Measurements from ENCODE around the gene INPP5A. TPM values are rescaled to one million over a fixed set of nuclear protein-coding genes. Genes with fewer than 3 reads are reported as not detected.
"Not testable (repeated sequence)": the region's sequence is repeated elsewhere in the genome, so short reads cannot be mapped to it uniquely, and the experiment has no call there.

The INPP5A gene
- total and polyA plus RNA-seq, 7 donors, result 17.6 to 132 (median 100) TPM

- Histone ChIP-seq H3K4me1 (peaks cover 0 to 78% (median 64%) of the 10 kb centered on the region in 4 donors), H3K27ac (peak overlapping the region in 1 of 4 donors; percentile 84), H3K36me3 (no peaks in the 10 kb centered on the region), H3K27me3 (no peaks in the 10 kb centered on the region), H3K4me3 (no peak overlapping the region), H3K9me3 (peaks cover 0 to 3% (median 0%) of the 10 kb centered on the region in 4 donors)
- no peak for DNase-seq
- intact Hi-C loops (cut with DNase I), result no loop called here
- TF ChIP-seq EP300 (IDR thresholded peaks at IDR 0.05) (no peak), POLR2AphosphoS5 (IDR thresholded peaks at IDR 0.05) (no peak)
- WGBS, 2 donors, result 93 to 96% methylated on average over 21 of the region's 21 CpGs
These were observed 59.2 kb downstream of the INPP5A start for GRCh38 chr10:132596742-132597279.

- WGBS, 2 donors, result 93 to 97% methylated on average over 21 of the region's 21 CpGs
- TF ChIP-seq CTCF (IDR thresholded peaks at IDR 0.05) (no peak), EP300 (IDR thresholded peaks at IDR 0.05) (no peak), POLR2AphosphoS5 (IDR thresholded peaks at IDR 0.05) (no peak), POLR2A (IDR thresholded peaks at IDR 0.05) (no peak)
- intact Hi-C loops (cut with DNase I), result no loop called here
- no peak for DNase-seq
- peaks cover 0 to 80% (median 57%) of the 10 kb centered on the region in 4 donors for H3K4me1 ChIP-seq
- H3K9me3 ChIP-seq, result peaks cover 0 to 3% (median 0%) of the 10 kb centered on the region in 4 donors
- peak overlapping the region; percentile 42 to 69 (median 50) for H3K27ac ChIP-seq
- no peaks in the 10 kb centered on the region for H3K27me3 ChIP-seq
- H3K4me3 ChIP-seq, result no peak overlapping the region
- no peaks in the 10 kb centered on the region for H3K36me3 ChIP-seq
These were observed 60.1 kb downstream of the INPP5A start for GRCh38 chr10:132597654-132598053.

- intact Hi-C loops (cut with DNase I); H3K9me3 ChIP-seq; DNase-seq; H3K27me3 ChIP-seq; H3K36me3 ChIP-seq; H3K4me3 ChIP-seq: not testable (repeated sequence)
- 72 to 83% methylated on average over 9 of the region's 9 CpGs for WGBS, 2 donors
- Histone ChIP-seq H3K27ac (peak overlapping the region in 3 of 4 donors; percentile 42 to 69 (median 53)), H3K4me1 (peaks cover 0 to 80% (median 60%) of the 10 kb centered on the region in 4 donors)
These were observed 61.5 kb downstream of the INPP5A start for GRCh38 chr10:132599023-132599618.

- H3K27ac ChIP-seq, result peak overlapping the region in 1 of 4 donors; percentile 69
- TF ChIP-seq EP300 (IDR thresholded peaks at IDR 0.05) (no peak), POLR2AphosphoS5 (IDR thresholded peaks at IDR 0.05) (no peak), CTCF (IDR thresholded peaks at IDR 0.05) (no peak), POLR2A (IDR thresholded peaks at IDR 0.05) (no peak)
- H3K27me3 ChIP-seq, result no peaks in the 10 kb centered on the region
- peaks cover 0 to 3% (median 0%) of the 10 kb centered on the region in 4 donors for H3K9me3 ChIP-seq
- no peaks in the 10 kb centered on the region for H3K36me3 ChIP-seq
- no peak for DNase-seq
- H3K4me3 ChIP-seq, result no peak overlapping the region
- intact Hi-C loops (cut with DNase I), result no loop called here
- H3K4me1 ChIP-seq, result peaks cover 0 to 78% (median 59%) of the 10 kb centered on the region in 4 donors
- 95 to 96% methylated on average over 3 of the region's 3 CpGs for WGBS, 2 donors
These were observed 62.1 kb downstream of the INPP5A start for GRCh38 chr10:132599732-132600131.

- TF ChIP-seq POLR2A (IDR thresholded peaks at IDR 0.05) (no peak), POLR2AphosphoS5 (IDR thresholded peaks at IDR 0.05) (no peak), EP300 (IDR thresholded peaks at IDR 0.05) (no peak), CTCF (IDR thresholded peaks at IDR 0.05) (no peak)
- WGBS, 2 donors, result 96 to 98% methylated on average over 3 of the region's 3 CpGs
- Histone ChIP-seq H3K4me3 (no peak overlapping the region), H3K27ac (peak overlapping the region in 1 of 4 donors; percentile 69), H3K4me1 (peaks cover 0 to 77% (median 58%) of the 10 kb centered on the region in 4 donors), H3K27me3 (no peaks in the 10 kb centered on the region), H3K36me3 (no peaks in the 10 kb centered on the region), H3K9me3 (peaks cover 0 to 3% (median 0%) of the 10 kb centered on the region in 4 donors)
- intact Hi-C loops (cut with DNase I), result no loop called here
- no peak for DNase-seq
These were observed 62.8 kb downstream of the INPP5A start for GRCh38 chr10:132600416-132600815.

Data from sigmoid colon (tissue), 7 donors.